Measurements from ENCODE around the gene CMTM8.

CMTM8 gene

DNA sequence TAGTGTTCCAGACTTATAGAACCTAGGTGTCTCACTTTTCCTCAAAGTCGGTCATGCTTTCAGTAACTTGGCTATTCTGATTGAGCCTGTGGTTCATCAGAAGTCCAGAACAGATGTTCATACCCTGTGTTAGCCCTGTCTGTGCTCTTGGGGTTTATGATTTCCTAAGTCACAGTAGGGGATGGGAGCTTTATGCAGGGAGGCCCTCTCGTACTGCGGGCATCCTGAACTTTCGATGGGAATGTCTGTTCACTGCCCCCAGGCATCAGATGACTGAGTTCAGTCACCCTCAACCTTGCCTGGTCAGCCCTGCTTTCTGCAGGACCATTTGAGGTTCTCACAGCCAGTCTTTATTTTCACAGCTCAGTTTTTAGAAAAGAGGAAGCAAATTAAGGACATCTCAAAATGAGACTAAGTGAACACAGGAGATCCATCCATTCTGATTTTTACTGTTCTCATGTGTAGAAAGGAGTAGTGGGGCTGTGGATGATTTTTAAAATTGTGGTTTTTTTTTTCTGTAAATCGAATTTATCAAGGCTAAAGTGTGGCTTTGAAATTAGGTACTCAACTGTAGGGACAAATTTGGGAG is 71.3 kb downstream of the CMTM8 start:
- peak overlapping the region; percentile 34 for H3K4me2 ChIP-seq (ENCODE audit: low read length, poor library complexity, severe bottlenecking)
- no peaks in the 10 kb centered on the region for H3K36me3 ChIP-seq (ENCODE audit: control insufficient read depth in 1 of 2, insufficient read depth in 2 of 2, low read depth in 1 of 2, low read length in 2 of 2)
- peaks cover 8% of the 10 kb centered on the region for H3K4me1 ChIP-seq (ENCODE audit: control insufficient read depth, insufficient read depth, low read depth, low read length)
- no peak overlapping the region for H2AFZ ChIP-seq (ENCODE audit: low read depth, low read length)
- H3K4ac ChIP-seq (ENCODE audit: low read depth in 1 of 2, low read length in 2 of 2), result no peak overlapping the region
- H3K9me3 ChIP-seq (ENCODE audit: control insufficient read depth, low read length), result no peaks in the 10 kb centered on the region
- no peak overlapping the region for H3K9ac ChIP-seq (ENCODE audit: low read length)
- peaks cover 20% of the 10 kb centered on the region for H3K79me1 ChIP-seq (replicated peaks; ENCODE audit: low read length, poor library complexity, severe bottlenecking)
- H4K8ac ChIP-seq (ENCODE audit: low read length), result no peak overlapping the region
- H3K14ac ChIP-seq (ENCODE audit: low read length in 2 of 2), result no peak overlapping the region
- H3K18ac ChIP-seq (ENCODE audit: low read depth in 1 of 2, low read length in 2 of 2), result no peak overlapping the region
- WGBS, result 89% methylated on average over 5 of the region's 5 CpGs
- H2BK15ac ChIP-seq (ENCODE audit: low read depth, poor library complexity, severe bottlenecking), result no peak overlapping the region
- no peak overlapping the region for H2BK120ac ChIP-seq (ENCODE audit: low read depth, low read length)
- H3K4me3 ChIP-seq (ENCODE audit: insufficient read depth in 1 of 2, low read depth in 1 of 2, low read length in 2 of 2), result no peak overlapping the region
- H3K27ac ChIP-seq (ENCODE audit: low read length, poor library complexity, severe bottlenecking), result no peak overlapping the region
- H4K91ac ChIP-seq (ENCODE audit: low read length), result no peak overlapping the region
- no peak overlapping the region for H2AK5ac ChIP-seq (ENCODE audit: low read length, severe bottlenecking)
- H2BK5ac ChIP-seq (ENCODE audit: low read depth, low read length, poor library complexity, severe bottlenecking), result no peak overlapping the region
- H3K27me3 ChIP-seq (ENCODE audit: control insufficient read depth in 1 of 2, insufficient read depth in 1 of 2, low read length in 2 of 2), result peaks cover 0 to 6% of the 10 kb centered on the region in 2 experiments
- no peak for DNase-seq
- H2BK12ac ChIP-seq (ENCODE audit: low read length in 2 of 2), result no peak overlapping the region
- H3K23ac ChIP-seq (ENCODE audit: low read length in 2 of 2), result no peak overlapping the region

- no peaks in the 10 kb centered on the region for H3K36me3 ChIP-seq (ENCODE audit: control insufficient read depth in 1 of 2, insufficient read depth in 2 of 2, low read depth in 1 of 2, low read length in 2 of 2)
- peaks cover 0 to 6% of the 10 kb centered on the region in 2 experiments for H3K27me3 ChIP-seq (ENCODE audit: control insufficient read depth in 1 of 2, insufficient read depth in 1 of 2, low read length in 2 of 2)
- H3K14ac ChIP-seq (ENCODE audit: low read length in 2 of 2), result no peak overlapping the region
- no peak overlapping the region for H4K8ac ChIP-seq (ENCODE audit: low read length)
- no peak overlapping the region for H2BK15ac ChIP-seq (ENCODE audit: low read depth, poor library complexity, severe bottlenecking)
- H2AK5ac ChIP-seq (ENCODE audit: low read length, severe bottlenecking), result peak overlapping the region; percentile 62
- no peak overlapping the region for H3K4me2 ChIP-seq (ENCODE audit: low read length, poor library complexity, severe bottlenecking)
- H3K4ac ChIP-seq (ENCODE audit: low read depth in 1 of 2, low read length in 2 of 2), result no peak overlapping the region
- no peak overlapping the region for H4K91ac ChIP-seq (ENCODE audit: low read length)
- no peak overlapping the region for H2AFZ ChIP-seq (ENCODE audit: low read depth, low read length)
- H2BK5ac ChIP-seq (ENCODE audit: low read depth, low read length, poor library complexity, severe bottlenecking), result no peak overlapping the region
- DNase-seq, result no peak
- no peak overlapping the region for H3K18ac ChIP-seq (ENCODE audit: low read depth in 1 of 2, low read length in 2 of 2)
- H3K9me3 ChIP-seq (ENCODE audit: control insufficient read depth, low read length), result no peaks in the 10 kb centered on the region
- H3K9ac ChIP-seq (ENCODE audit: low read length), result no peak overlapping the region
- H2BK12ac ChIP-seq (ENCODE audit: low read length in 2 of 2), result no peak overlapping the region
- 95% methylated on average over 5 of the region's 5 CpGs for WGBS
- H3K79me1 ChIP-seq (replicated peaks; ENCODE audit: low read length, poor library complexity, severe bottlenecking), result peaks cover 20% of the 10 kb centered on the region
- H3K23ac ChIP-seq (ENCODE audit: low read length in 2 of 2), result no peak overlapping the region
- no peak overlapping the region for H3K27ac ChIP-seq (ENCODE audit: low read length, poor library complexity, severe bottlenecking)
- no peak overlapping the region for H3K4me3 ChIP-seq (ENCODE audit: insufficient read depth in 1 of 2, low read depth in 1 of 2, low read length in 2 of 2)
- H3K4me1 ChIP-seq (ENCODE audit: control insufficient read depth, insufficient read depth, low read depth, low read length), result peaks cover 9% of the 10 kb centered on the region
- H2BK120ac ChIP-seq (ENCODE audit: low read depth, low read length), result no peak overlapping the region
Measured at GRCh38 chr3:32310336-32310735, 71.9 kb downstream of the CMTM8 start.

- H2BK5ac ChIP-seq (ENCODE audit: low read depth, low read length, poor library complexity, severe bottlenecking), result no peak overlapping the region
- no peak overlapping the region for H2BK120ac ChIP-seq (ENCODE audit: low read depth, low read length)
- H3K4me2 ChIP-seq (ENCODE audit: low read length, poor library complexity, severe bottlenecking), result no peak overlapping the region
- H2AK5ac ChIP-seq (ENCODE audit: low read length, severe bottlenecking), result peak overlapping the region; percentile 44
- H3K18ac ChIP-seq (ENCODE audit: low read depth in 1 of 2, low read length in 2 of 2), result no peak overlapping the region
- H3K79me1 ChIP-seq (replicated peaks; ENCODE audit: low read length, poor library complexity, severe bottlenecking), result peaks cover 17% of the 10 kb centered on the region
- H3K9ac ChIP-seq (ENCODE audit: low read length), result no peak overlapping the region
- H3K14ac ChIP-seq (ENCODE audit: low read length in 2 of 2), result no peak overlapping the region
- H3K36me3 ChIP-seq (ENCODE audit: control insufficient read depth in 1 of 2, insufficient read depth in 2 of 2, low read depth in 1 of 2, low read length in 2 of 2), result no peaks in the 10 kb centered on the region
- H3K9me3 ChIP-seq (ENCODE audit: control insufficient read depth, low read length), result no peaks in the 10 kb centered on the region
- H2AFZ ChIP-seq (ENCODE audit: low read depth, low read length), result no peak overlapping the region
- no peak overlapping the region for H4K8ac ChIP-seq (ENCODE audit: low read length)
- H3K4ac ChIP-seq (ENCODE audit: low read depth in 1 of 2, low read length in 2 of 2), result no peak overlapping the region
- H3K23ac ChIP-seq (ENCODE audit: low read length in 2 of 2), result no peak overlapping the region
- peaks cover 0 to 6% of the 10 kb centered on the region in 2 experiments for H3K27me3 ChIP-seq (ENCODE audit: control insufficient read depth in 1 of 2, insufficient read depth in 1 of 2, low read length in 2 of 2)
- H3K27ac ChIP-seq (ENCODE audit: low read length, poor library complexity, severe bottlenecking), result no peak overlapping the region
- no peak for DNase-seq
- no peak overlapping the region for H2BK12ac ChIP-seq (ENCODE audit: low read length in 2 of 2)
- 88% methylated on average over 12 of the region's 15 CpGs for WGBS
- H2BK15ac ChIP-seq (ENCODE audit: low read depth, poor library complexity, severe bottlenecking), result no peak overlapping the region
- peaks cover 9% of the 10 kb centered on the region for H3K4me1 ChIP-seq (ENCODE audit: control insufficient read depth, insufficient read depth, low read depth, low read length)
- no peak overlapping the region for H4K91ac ChIP-seq (ENCODE audit: low read length)
- H3K4me3 ChIP-seq (ENCODE audit: insufficient read depth in 1 of 2, low read depth in 1 of 2, low read length in 2 of 2), result no peak overlapping the region
Measured at GRCh38 chr3:32310918-32311839, 72.7 kb downstream of the CMTM8 start.

- H3K4ac ChIP-seq (ENCODE audit: low read depth in 1 of 2, low read length in 2 of 2), result no peak overlapping the region
- no peaks in the 10 kb centered on the region for H3K36me3 ChIP-seq (ENCODE audit: control insufficient read depth in 1 of 2, insufficient read depth in 2 of 2, low read depth in 1 of 2, low read length in 2 of 2)
- H2AFZ ChIP-seq (ENCODE audit: low read depth, low read length), result no peak overlapping the region
- H3K9me3 ChIP-seq (ENCODE audit: control insufficient read depth, low read length), result no peaks in the 10 kb centered on the region
- peaks cover 9% of the 10 kb centered on the region for H3K4me1 ChIP-seq (ENCODE audit: control insufficient read depth, insufficient read depth, low read depth, low read length)
- H3K23ac ChIP-seq (ENCODE audit: low read length in 2 of 2), result no peak overlapping the region
- H2BK15ac ChIP-seq (ENCODE audit: low read depth, poor library complexity, severe bottlenecking), result no peak overlapping the region
- no peak for DNase-seq
- no peak overlapping the region for H2BK12ac ChIP-seq (ENCODE audit: low read length in 2 of 2)
- peaks cover 0 to 6% of the 10 kb centered on the region in 2 experiments for H3K27me3 ChIP-seq (ENCODE audit: control insufficient read depth in 1 of 2, insufficient read depth in 1 of 2, low read length in 2 of 2)
- peaks cover 17% of the 10 kb centered on the region for H3K79me1 ChIP-seq (replicated peaks; ENCODE audit: low read length, poor library complexity, severe bottlenecking)
- no peak overlapping the region for H3K14ac ChIP-seq (ENCODE audit: low read length in 2 of 2)
- 85% methylated on average over 1 of the region's 1 CpG for WGBS
- no peak overlapping the region for H4K8ac ChIP-seq (ENCODE audit: low read length)
- H2BK5ac ChIP-seq (ENCODE audit: low read depth, low read length, poor library complexity, severe bottlenecking), result no peak overlapping the region
- no peak overlapping the region for H3K27ac ChIP-seq (ENCODE audit: low read length, poor library complexity, severe bottlenecking)
- H3K9ac ChIP-seq (ENCODE audit: low read length), result no peak overlapping the region
- H3K4me2 ChIP-seq (ENCODE audit: low read length, poor library complexity, severe bottlenecking), result no peak overlapping the region
- H4K91ac ChIP-seq (ENCODE audit: low read length), result no peak overlapping the region
- peak overlapping the region; percentile 47 for H2AK5ac ChIP-seq (ENCODE audit: low read length, severe bottlenecking)
- no peak overlapping the region for H3K4me3 ChIP-seq (ENCODE audit: insufficient read depth in 1 of 2, low read depth in 1 of 2, low read length in 2 of 2)
- no peak overlapping the region for H2BK120ac ChIP-seq (ENCODE audit: low read depth, low read length)
- H3K18ac ChIP-seq (ENCODE audit: low read depth in 1 of 2, low read length in 2 of 2), result no peak overlapping the region
Measured at GRCh38 chr3:32312251-32312650, 73.8 kb downstream of the CMTM8 start.
